Neural progenitor cell (in vitro differentiated cells): Measurements from ENCODE around the gene TSNAXIP1. TPM values are rescaled to one million over a fixed set of nuclear protein-coding genes. Genes with fewer than 3 reads are reported as not detected.

Experiments
- DNase-seq: peaks from one replicate; pipeline ENCODE4 v3.0.0-alpha.2; 2016; ENCODE audit warnings: low spot score
- H2AFZ ChIP-seq: fragments of 200-600 bp; sonication (generic); replicated peaks from 2 replicates; pipeline ENCODE4 v1.6.1; 2016; ENCODE audit warnings: antibody characterized with exemption
- H3F3A ChIP-seq: fragments of 200-600 bp; sonication (generic); 2 replicates; pipeline ENCODE4 v1.6.1; 2016; ENCODE audit warnings: antibody characterized with exemption, low read depth
- H3K27ac ChIP-seq: fragments of 200-600 bp; sonication (generic); 2 replicates; pipeline ENCODE4 v1.5.1; 2016; ENCODE audit warnings: mild to moderate bottlenecking
- H3K27me3 ChIP-seq: fragments of 200-600 bp; sonication (generic); 2 replicates; pipeline ENCODE4 v1.6.1; 2016; ENCODE audit warnings: mild to moderate bottlenecking, moderate library complexity
- H3K36me3 ChIP-seq: fragments of 200-600 bp; sonication (generic); 2 replicates; pipeline ENCODE4 v1.5.1; 2016
- H3K4me1 ChIP-seq: fragments of 200-600 bp; sonication (generic); 2 replicates; pipeline ENCODE4 v1.6.1; 2016; ENCODE audit warnings: mixed run types
- H3K4me2 ChIP-seq: fragments of 200-600 bp; sonication (generic); 2 replicates; pipeline ENCODE4 v1.6.1; 2016
- H3K4me3 ChIP-seq: fragments of 200-600 bp; sonication (generic); 2 replicates; pipeline ENCODE4 v1.5.1; 2016
- H3K79me2 ChIP-seq: fragments of 200-600 bp; sonication (generic); 2 replicates; pipeline ENCODE4 v1.6.1; 2016; ENCODE audit warnings: low read depth
- H3K9ac ChIP-seq: fragments of 200-600 bp; sonication (generic); 2 replicates; pipeline ENCODE4 v1.6.1; 2016
- H3K9me3 ChIP-seq: fragments of 200-600 bp; sonication (generic); 2 replicates; pipeline ENCODE4 v1.5.1; 2016; ENCODE audit warnings: low read depth
- H4K20me1 ChIP-seq: fragments of 200-600 bp; sonication (generic); 2 replicates; pipeline ENCODE4 v1.6.1; 2016; ENCODE audit warnings: low read depth
- H3K27ac Mint-ChIP-seq: 3 replicates; pipeline ENCODE4 v1.8.0; 2021; ENCODE audit warnings: mixed read lengths
- H3K27me3 Mint-ChIP-seq: 2 replicates; pipeline ENCODE4 v1.8.0; 2022; ENCODE audit warnings: low read depth, mild to moderate bottlenecking, inconsistent platforms, moderate library complexity, mixed read lengths; ENCODE audit not compliant: insufficient read depth
- H3K36me3 Mint-ChIP-seq: 3 replicates; pipeline ENCODE4 v1.8.0; 2021; ENCODE audit warnings: mixed read lengths
- H3K4me1 Mint-ChIP-seq: 3 replicates; pipeline ENCODE4 v1.8.0; 2021; ENCODE audit warnings: mixed read lengths
- H3K4me3 Mint-ChIP-seq: 3 replicates; pipeline ENCODE4 v1.8.0; 2021; ENCODE audit warnings: mild to moderate bottlenecking, moderate library complexity, mixed read lengths
- H3K9me3 Mint-ChIP-seq: 3 replicates; pipeline ENCODE4 v1.8.0; 2020; ENCODE audit warnings: mixed read lengths
- EZH2 ChIP-seq: fragments of 200-600 bp; sonication (generic); IDR thresholded peaks from 2 replicates; pipeline ENCODE4 v1.6.1; 2017; ENCODE audit warnings: antibody characterized with exemption, mild to moderate bottlenecking, moderate library complexity
- EZH2phosphoT487 ChIP-seq: fragments of 200-600 bp; sonication (generic); IDR thresholded peaks from 2 replicates; pipeline ENCODE4 v1.6.1; 2017; ENCODE audit warnings: antibody characterized with exemption
- total RNA-seq: library from RNA; depleted of rRNA; stranded (reverse); fragments of >200 nt; gene quantifications from 2 replicates; pipeline ENCODE4 v1.2.3, GENCODE V29; 2015; ENCODE audit warnings: low replicate concordance
- TF ChIP-seq, protein P1 (sequence below): fragments of 200-600 bp; sonication (generic); IDR thresholded peaks from 2 replicates; pipeline ENCODE4 v1.5.1; 2017; ENCODE audit warnings: antibody characterized with exemption, mild to moderate bottlenecking

Gene TSNAXIP1
- total RNA-seq, 1 donor from 2014 or later, result 2.9 TPM

DNA sequence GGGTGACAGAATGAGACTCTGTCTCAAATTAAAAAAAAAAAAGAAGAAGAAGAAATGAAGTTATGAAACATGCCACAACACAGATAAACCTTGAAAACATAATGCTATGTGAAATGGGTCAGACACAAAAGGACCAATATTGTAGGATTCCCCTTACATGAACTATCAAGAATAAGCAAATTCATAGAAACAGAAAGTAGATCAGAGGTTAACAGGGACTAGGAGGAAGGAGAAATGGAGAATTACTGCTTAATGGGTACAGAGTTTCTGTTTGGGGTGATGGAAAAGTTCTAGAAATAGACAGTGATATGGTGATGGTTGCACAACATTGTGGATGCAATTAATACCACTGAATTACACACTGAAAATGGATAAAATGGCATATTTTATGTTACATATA, 16.6 kb upstream of the TSNAXIP1 start:
- no peak for TF ChIP-seq EZH2
- TF ChIP-seq EZH2phosphoT487, result no peak
- TF ChIP-seq, protein P1, sequence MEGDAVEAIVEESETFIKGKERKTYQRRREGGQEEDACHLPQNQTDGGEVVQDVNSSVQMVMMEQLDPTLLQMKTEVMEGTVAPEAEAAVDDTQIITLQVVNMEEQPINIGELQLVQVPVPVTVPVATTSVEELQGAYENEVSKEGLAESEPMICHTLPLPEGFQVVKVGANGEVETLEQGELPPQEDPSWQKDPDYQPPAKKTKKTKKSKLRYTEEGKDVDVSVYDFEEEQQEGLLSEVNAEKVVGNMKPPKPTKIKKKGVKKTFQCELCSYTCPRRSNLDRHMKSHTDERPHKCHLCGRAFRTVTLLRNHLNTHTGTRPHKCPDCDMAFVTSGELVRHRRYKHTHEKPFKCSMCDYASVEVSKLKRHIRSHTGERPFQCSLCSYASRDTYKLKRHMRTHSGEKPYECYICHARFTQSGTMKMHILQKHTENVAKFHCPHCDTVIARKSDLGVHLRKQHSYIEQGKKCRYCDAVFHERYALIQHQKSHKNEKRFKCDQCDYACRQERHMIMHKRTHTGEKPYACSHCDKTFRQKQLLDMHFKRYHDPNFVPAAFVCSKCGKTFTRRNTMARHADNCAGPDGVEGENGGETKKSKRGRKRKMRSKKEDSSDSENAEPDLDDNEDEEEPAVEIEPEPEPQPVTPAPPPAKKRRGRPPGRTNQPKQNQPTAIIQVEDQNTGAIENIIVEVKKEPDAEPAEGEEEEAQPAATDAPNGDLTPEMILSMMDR, result no peak
- H4K20me1 ChIP-seq, result peaks cover 21% of the 10 kb centered on the region
- Mint-ChIP-seq H3K36me3 (peaks cover 11% of the 10 kb centered on the region), H3K9me3 (no peaks in the 10 kb centered on the region), H3K27me3 (no peaks in the 10 kb centered on the region), H3K4me3 (no peak overlapping the region), H3K4me1 (no peaks in the 10 kb centered on the region), H3K27ac (no peak overlapping the region)
- no peaks in the 10 kb centered on the region for H3K9me3 ChIP-seq
- H3K4me3 ChIP-seq, result no peak overlapping the region
- H3K9ac ChIP-seq, result no peak overlapping the region
- H2AFZ ChIP-seq, result no peak overlapping the region
- H3F3A ChIP-seq, result no peaks in the 10 kb centered on the region
- H3K4me1 ChIP-seq, result no peaks in the 10 kb centered on the region
- peaks cover 61% of the 10 kb centered on the region for H3K79me2 ChIP-seq
- DNase-seq, result no peak
- H3K27ac ChIP-seq, result no peak overlapping the region
- no peaks in the 10 kb centered on the region for H3K36me3 ChIP-seq
- H3K4me2 ChIP-seq, result no peak overlapping the region
- H3K27me3 ChIP-seq, result no peaks in the 10 kb centered on the region

DNA sequence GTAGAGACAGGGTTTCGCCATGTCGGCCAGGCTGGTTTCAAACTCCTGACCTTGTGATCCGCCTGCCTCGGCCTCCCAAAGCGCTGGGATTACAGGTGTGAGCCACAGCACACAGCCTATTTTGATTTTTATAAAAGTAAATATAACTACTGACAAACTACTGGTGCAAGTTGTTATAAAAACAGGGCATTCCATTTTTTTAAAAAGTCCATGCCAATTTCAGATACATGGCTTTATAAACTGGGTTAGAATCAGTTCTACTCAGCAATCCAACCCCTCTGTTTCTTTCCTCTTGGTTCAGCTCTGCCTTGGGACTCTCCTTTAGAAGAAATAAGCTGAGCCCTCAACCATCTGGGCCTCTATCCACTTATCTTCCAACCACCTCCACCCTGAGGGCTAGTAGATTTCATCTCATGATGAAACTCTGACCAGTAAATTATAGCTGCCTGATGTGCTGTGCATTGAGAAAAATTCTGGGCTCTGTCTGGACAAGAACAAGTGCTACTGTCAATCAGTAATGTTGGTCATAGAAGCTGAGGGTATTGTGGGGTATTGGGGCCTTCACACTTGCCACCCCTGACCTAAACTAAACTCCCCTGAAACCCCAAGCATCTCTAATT, 10.5 kb upstream of the TSNAXIP1 start:
- no peaks in the 10 kb centered on the region for H3K27me3 Mint-ChIP-seq
- peaks cover 30% of the 10 kb centered on the region for H4K20me1 ChIP-seq

DNA sequence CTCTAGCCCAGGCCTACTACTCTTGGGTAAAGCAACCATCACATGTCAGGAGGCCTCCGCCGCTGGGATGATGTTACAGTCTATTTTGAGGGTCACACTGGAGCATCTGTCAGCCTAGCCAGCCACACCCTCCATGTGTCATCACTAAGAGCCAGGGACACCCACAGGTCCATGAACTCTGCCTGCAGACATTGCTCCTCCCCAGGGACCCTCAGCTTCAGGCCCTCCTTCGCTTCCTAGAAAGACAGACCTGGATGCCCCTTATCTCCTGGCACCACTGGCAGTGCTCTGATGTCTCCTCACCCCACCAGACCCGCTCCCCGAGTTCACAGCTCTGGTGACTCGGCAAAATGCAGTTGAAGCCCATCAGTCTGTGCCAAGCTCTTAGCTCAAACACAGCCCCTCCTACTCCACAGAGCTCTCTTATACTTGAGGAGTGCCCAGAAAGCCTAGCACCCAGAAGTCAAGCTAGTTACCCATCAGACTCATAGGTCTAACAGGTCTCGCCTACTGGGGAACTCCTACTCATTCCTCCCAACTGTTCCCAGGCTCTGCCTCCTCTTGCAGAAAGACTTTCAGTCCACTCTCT, 6.3 kb upstream of the TSNAXIP1 start:
- H2AFZ ChIP-seq, result no peak overlapping the region
- no peak for TF ChIP-seq EZH2phosphoT487
- TF ChIP-seq, protein P1, result no peak
- TF ChIP-seq EZH2, result no peak
- peaks cover 23% of the 10 kb centered on the region for H4K20me1 ChIP-seq
- no peak overlapping the region for H3K4me3 Mint-ChIP-seq
- H3K79me2 ChIP-seq, result peaks cover 87% of the 10 kb centered on the region
- DNase-seq, result no peak
- H3K27me3 Mint-ChIP-seq, result peaks cover 2% of the 10 kb centered on the region
- H3K36me3 Mint-ChIP-seq, result peaks cover 27% of the 10 kb centered on the region
- H3F3A ChIP-seq, result no peaks in the 10 kb centered on the region
- H3K27ac ChIP-seq, result no peak overlapping the region
- H3K4me3 ChIP-seq, result no peak overlapping the region
- H3K36me3 ChIP-seq, result no peaks in the 10 kb centered on the region
- no peak overlapping the region for H3K27ac Mint-ChIP-seq
- H3K9me3 ChIP-seq, result no peaks in the 10 kb centered on the region
- no peaks in the 10 kb centered on the region for H3K9me3 Mint-ChIP-seq
- H3K4me1 Mint-ChIP-seq, result peaks cover 7% of the 10 kb centered on the region
- H3K9ac ChIP-seq, result no peak overlapping the region
- peaks cover 4% of the 10 kb centered on the region for H3K4me1 ChIP-seq
- no peak overlapping the region for H3K4me2 ChIP-seq
- no peaks in the 10 kb centered on the region for H3K27me3 ChIP-seq

More for the DNA sequence above, 10.5 kb upstream of the TSNAXIP1 start:
- no peaks in the 10 kb centered on the region for H3K9me3 ChIP-seq
- Mint-ChIP-seq H3K4me1 (no peaks in the 10 kb centered on the region), H3K4me3 (no peak overlapping the region), H3K27ac (no peak overlapping the region), H3K9me3 (no peaks in the 10 kb centered on the region), H3K36me3 (peaks cover 22% of the 10 kb centered on the region)
- no peak overlapping the region for H2AFZ ChIP-seq
- no peak overlapping the region for H3K9ac ChIP-seq
- no peaks in the 10 kb centered on the region for H3F3A ChIP-seq
- DNase-seq, result no peak
- H3K79me2 ChIP-seq, result peaks cover 71% of the 10 kb centered on the region
- no peak overlapping the region for H3K4me3 ChIP-seq
- H3K4me2 ChIP-seq, result no peak overlapping the region
- no peak overlapping the region for H3K27ac ChIP-seq
- H3K36me3 ChIP-seq, result no peaks in the 10 kb centered on the region
- H3K27me3 ChIP-seq, result no peaks in the 10 kb centered on the region
- TF ChIP-seq EZH2 (no peak), EZH2phosphoT487 (no peak)
- TF ChIP-seq, protein P1, result no peak
- no peaks in the 10 kb centered on the region for H3K4me1 ChIP-seq
